ENCODE data around the gene WDR6.

Gene WDR6

DNA sequence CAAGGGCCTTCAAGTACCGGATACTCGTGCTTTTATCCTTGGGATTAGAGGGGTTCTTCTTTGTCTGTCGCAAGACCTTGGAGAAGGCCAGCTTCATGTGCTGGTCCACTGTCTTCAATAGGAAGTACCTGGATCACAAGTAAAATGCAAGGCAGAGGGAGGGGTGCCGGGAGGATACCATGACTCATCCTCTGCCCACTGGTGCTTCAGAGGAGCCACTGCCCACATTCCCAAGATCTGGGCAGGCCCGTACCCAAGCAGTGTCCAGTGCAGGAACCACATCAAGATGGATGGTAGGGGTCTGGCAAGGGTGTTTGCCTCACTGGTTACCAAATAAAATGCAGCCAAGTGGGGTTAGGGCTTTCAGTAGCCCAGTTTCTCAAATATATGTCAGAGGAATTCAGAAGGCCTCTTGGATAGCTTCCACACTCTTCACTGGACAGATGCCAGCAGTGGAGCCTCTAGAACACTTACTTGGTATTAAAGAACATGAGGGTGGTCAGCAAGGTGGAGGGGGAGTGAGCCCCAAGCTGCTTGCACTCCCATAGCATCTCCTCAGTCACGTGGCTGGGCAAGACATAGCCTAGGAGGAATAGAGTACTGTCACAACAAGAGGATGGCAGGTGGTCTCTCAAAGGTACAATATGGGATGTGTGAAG lies 25.6 kb downstream of the WDR6 start:
- ChIA-PET CTCF (interaction anchor here (0.6 to 1.6 kb wide), 3 partner anchors 9 to 58 kb away, joined by 3 to 4 read pairs (median 4); no protein-coding TSS in a partner anchor), POLR2A (interaction anchor here (1.8 kb wide), 1 partner anchor 29 kb away, joined by 6 read pairs; no protein-coding TSS in a partner anchor)
- 100% methylated on average over 5 of the region's 6 CpGs for WGBS (ENCODE audit: insufficient coverage)
- H3K27me3 ChIP-seq (replicated peaks in 2 of 5; ENCODE audit: control insufficient read depth in 4 of 5, insufficient read depth in 5 of 5, low read length in 4 of 5): no peaks in the 10 kb centered on the region
- no peak overlapping the region for H3K4me3 ChIP-seq (ENCODE audit: control insufficient read depth in 1 of 7, extremely low read depth in 1 of 7, insufficient read depth in 4 of 7, low read depth in 2 of 7, low read length in 6 of 7)
- H3K36me3 ChIP-seq (ENCODE audit: control insufficient read depth in 4 of 4, insufficient read depth in 4 of 4, low read length in 3 of 4): peaks cover 23 to 61% (median 45%) of the 10 kb centered on the region in 4 experiments
- peaks cover 8 to 18% (median 17%) of the 10 kb centered on the region in 4 experiments for H3K4me1 ChIP-seq (ENCODE audit: control extremely low read depth in 1 of 4, control insufficient read depth in 4 of 4, insufficient read depth in 4 of 4, low read length in 3 of 4)
- H3K27ac ChIP-seq (ENCODE audit: insufficient read depth in 1 of 2, low read depth in 1 of 2, low read length in 2 of 2, poor library complexity in 1 of 2, severe bottlenecking in 2 of 2): peak overlapping the region in 1 of 2 experiments; percentile 17
- H3K9me3 ChIP-seq (ENCODE audit: control extremely low read depth in 1 of 5, control insufficient read depth in 4 of 5, insufficient read depth in 2 of 5, low read depth in 1 of 5, low read length in 4 of 5): no peaks in the 10 kb centered on the region
- no peak for DNase-seq

DNA sequence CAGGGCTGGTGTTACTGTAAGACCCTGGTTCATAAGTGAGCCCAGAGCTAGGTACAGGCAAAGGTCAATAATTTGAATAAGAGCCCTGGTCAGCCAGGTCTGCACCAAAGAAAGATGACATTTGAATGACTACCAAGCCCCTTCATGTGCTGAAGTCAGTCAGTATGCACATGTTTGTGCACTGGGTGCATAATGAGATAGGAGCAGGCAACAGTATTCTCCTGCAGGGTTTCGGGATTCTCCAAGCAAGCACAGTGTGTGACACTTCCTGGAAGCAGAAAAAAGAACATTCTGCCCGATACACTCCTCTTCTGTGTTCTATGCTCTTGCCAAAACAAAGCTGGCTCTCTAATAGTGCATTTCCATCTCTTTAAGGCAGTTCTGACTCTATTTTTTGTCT lies 27.5 kb downstream of the WDR6 start:
- CTCF ChIA-PET: interaction anchor here (0.6 to 1.7 kb wide), 3 partner anchors 11 to 144 kb away, joined by 3 to 6 read pairs (median 4); partner anchors contain the start of gene NDUFAF3
- no peaks in the 10 kb centered on the region for H3K9me3 ChIP-seq (ENCODE audit: control extremely low read depth in 1 of 5, control insufficient read depth in 4 of 5, insufficient read depth in 2 of 5, low read depth in 1 of 5, low read length in 4 of 5)
- H3K4me1 ChIP-seq (ENCODE audit: control extremely low read depth in 1 of 4, control insufficient read depth in 4 of 4, insufficient read depth in 4 of 4, low read length in 3 of 4): peaks cover 0 to under 1% (median under 1%) of the 10 kb centered on the region in 4 experiments
- DNase-seq: no peak
- POLR2A ChIA-PET: no interaction called here
- no peaks in the 10 kb centered on the region for H3K27me3 ChIP-seq (replicated peaks in 2 of 5; ENCODE audit: control insufficient read depth in 4 of 5, insufficient read depth in 5 of 5, low read length in 4 of 5)
- WGBS (ENCODE audit: insufficient coverage): 100% methylated on average over 2 of the region's 2 CpGs
- H3K27ac ChIP-seq (ENCODE audit: insufficient read depth in 1 of 2, low read depth in 1 of 2, low read length in 2 of 2, poor library complexity in 1 of 2, severe bottlenecking in 2 of 2): no peak overlapping the region
- H3K4me3 ChIP-seq (ENCODE audit: control insufficient read depth in 1 of 7, extremely low read depth in 1 of 7, insufficient read depth in 4 of 7, low read depth in 2 of 7, low read length in 6 of 7): no peak overlapping the region
- H3K36me3 ChIP-seq (ENCODE audit: control insufficient read depth in 4 of 4, insufficient read depth in 4 of 4, low read length in 3 of 4): peaks cover 23 to 56% (median 47%) of the 10 kb centered on the region in 4 experiments

DNA sequence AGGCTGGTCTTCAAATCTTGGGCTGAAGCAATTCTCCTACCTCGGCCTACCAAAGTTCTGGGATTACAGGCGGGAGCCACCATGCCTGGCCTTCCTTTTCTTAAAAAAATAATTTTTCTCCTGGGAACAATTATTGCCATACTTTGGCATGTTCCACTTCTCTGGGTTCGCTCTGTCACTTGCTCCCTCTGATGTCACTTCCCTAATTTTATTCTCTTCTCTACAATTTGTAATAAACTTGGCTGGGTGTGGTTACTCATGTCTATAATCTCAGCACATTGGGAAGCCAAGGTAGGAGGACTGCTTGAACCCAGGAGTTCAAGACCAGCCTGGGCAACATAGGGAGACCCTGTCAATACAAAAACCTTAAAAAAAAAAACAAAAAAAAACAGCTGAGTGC lies 28.1 kb downstream of the WDR6 start:
- DNase-seq: no peak
- no peak overlapping the region for H3K4me3 ChIP-seq (ENCODE audit: control insufficient read depth in 1 of 7, extremely low read depth in 1 of 7, insufficient read depth in 4 of 7, low read depth in 2 of 7, low read length in 6 of 7)
- ChIA-PET CTCF (interaction anchor here (1.7 kb wide), 1 partner anchor 14 kb away, joined by 6 read pairs; the partner anchor contains the start of gene NDUFAF3), POLR2A (no interaction called here)
- WGBS (ENCODE audit: insufficient coverage): 100% methylated on average over 2 of the region's 3 CpGs
- H3K36me3 ChIP-seq (ENCODE audit: control insufficient read depth in 4 of 4, insufficient read depth in 4 of 4, low read length in 3 of 4): peaks cover 23 to 58% (median 44%) of the 10 kb centered on the region in 4 experiments
- no peak overlapping the region for H3K27ac ChIP-seq (ENCODE audit: insufficient read depth in 1 of 2, low read depth in 1 of 2, low read length in 2 of 2, poor library complexity in 1 of 2, severe bottlenecking in 2 of 2)
- H3K27me3 ChIP-seq (replicated peaks in 2 of 5; ENCODE audit: control insufficient read depth in 4 of 5, insufficient read depth in 5 of 5, low read length in 4 of 5): no peaks in the 10 kb centered on the region
- H3K9me3 ChIP-seq (ENCODE audit: control extremely low read depth in 1 of 5, control insufficient read depth in 4 of 5, insufficient read depth in 2 of 5, low read depth in 1 of 5, low read length in 4 of 5): no peaks in the 10 kb centered on the region
- no peaks in the 10 kb centered on the region for H3K4me1 ChIP-seq (ENCODE audit: control extremely low read depth in 1 of 4, control insufficient read depth in 4 of 4, insufficient read depth in 4 of 4, low read length in 3 of 4)

DNA sequence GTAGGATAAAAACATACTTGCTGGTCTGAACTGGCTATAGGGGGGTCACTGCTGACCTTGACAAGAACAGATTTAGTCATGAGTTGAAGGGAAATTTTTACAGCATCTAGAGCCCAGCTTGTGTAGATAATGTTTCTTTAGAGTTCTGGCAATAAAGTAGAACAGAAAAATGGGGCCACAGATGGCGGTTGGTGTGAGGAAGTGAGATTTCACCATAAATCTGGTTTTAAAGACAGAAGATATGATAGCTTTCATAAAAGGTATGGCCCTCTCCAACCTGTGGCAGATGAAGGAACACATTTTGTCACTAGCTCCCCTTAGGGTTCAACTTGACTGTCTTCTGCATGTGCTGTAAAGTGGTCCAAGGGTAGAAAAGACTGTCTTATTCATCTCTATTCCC lies 46.4 kb downstream of the WDR6 start:
- H3K4me1 ChIP-seq (ENCODE audit: control extremely low read depth in 1 of 4, control insufficient read depth in 4 of 4, insufficient read depth in 4 of 4, low read length in 3 of 4): no peaks in the 10 kb centered on the region
- no peak overlapping the region for H3K4me3 ChIP-seq (ENCODE audit: control insufficient read depth in 1 of 7, extremely low read depth in 1 of 7, insufficient read depth in 4 of 7, low read depth in 2 of 7, low read length in 6 of 7)
- H3K27ac ChIP-seq (ENCODE audit: insufficient read depth in 1 of 2, low read depth in 1 of 2, low read length in 2 of 2, poor library complexity in 1 of 2, severe bottlenecking in 2 of 2): no peak overlapping the region
- ChIA-PET POLR2A (interaction anchor here (0.5 to 1.6 kb wide), 2 partner anchors 9 to 19 kb away, joined by 3 to 4 read pairs; no protein-coding TSS in a partner anchor), CTCF (interaction anchor here (1.1 kb wide), 1 partner anchor 28 kb away, joined by 3 read pairs; no protein-coding TSS in a partner anchor)
- H3K36me3 ChIP-seq (ENCODE audit: control insufficient read depth in 4 of 4, insufficient read depth in 4 of 4, low read length in 3 of 4): peaks cover 27 to 67% (median 49%) of the 10 kb centered on the region in 4 experiments
- DNase-seq: no peak
- H3K27me3 ChIP-seq (replicated peaks in 2 of 5; ENCODE audit: control insufficient read depth in 4 of 5, insufficient read depth in 5 of 5, low read length in 4 of 5): no peaks in the 10 kb centered on the region
- WGBS (ENCODE audit: insufficient coverage): 100% methylated on average over 1 of the region's 1 CpG
- H3K9me3 ChIP-seq (ENCODE audit: control extremely low read depth in 1 of 5, control insufficient read depth in 4 of 5, insufficient read depth in 2 of 5, low read depth in 1 of 5, low read length in 4 of 5): no peaks in the 10 kb centered on the region

DNA sequence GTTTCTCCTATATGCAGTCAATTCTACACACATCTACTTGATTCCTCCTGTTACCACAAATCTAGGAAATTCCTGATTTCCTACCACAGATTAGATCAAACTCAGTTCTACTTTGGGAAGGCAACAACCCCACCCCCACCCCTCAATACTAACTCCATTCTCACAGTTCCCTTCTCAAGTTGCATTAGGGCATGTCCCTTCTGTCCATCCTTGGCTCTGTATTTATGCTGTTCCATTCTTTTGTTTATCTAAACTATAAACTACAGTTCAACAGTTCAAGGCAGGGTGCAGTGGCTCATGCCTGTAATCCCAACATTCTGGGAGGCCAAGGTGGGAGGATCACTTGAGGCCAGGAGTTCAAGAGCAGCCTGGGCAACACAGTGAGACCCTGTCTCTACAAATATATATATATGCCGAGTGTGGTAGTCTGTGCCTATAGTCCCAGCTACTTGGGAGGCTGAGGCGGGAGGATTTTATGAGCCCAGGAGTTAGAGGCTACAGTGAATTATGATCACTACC lies 47.2 kb downstream of the WDR6 start:
- no peak overlapping the region for H3K27ac ChIP-seq (ENCODE audit: insufficient read depth in 1 of 2, low read depth in 1 of 2, low read length in 2 of 2, poor library complexity in 1 of 2, severe bottlenecking in 2 of 2)
- no peaks in the 10 kb centered on the region for H3K9me3 ChIP-seq (ENCODE audit: control extremely low read depth in 1 of 5, control insufficient read depth in 4 of 5, insufficient read depth in 2 of 5, low read depth in 1 of 5, low read length in 4 of 5)
- WGBS (ENCODE audit: insufficient coverage): no CpG with 5 or more reads among the region's 2 CpGs
- CTCF ChIA-PET: interaction anchor here (0.6 to 2.7 kb wide), 3 partner anchors 11 to 295 kb away, joined by 3 to 11 read pairs (median 3); no protein-coding TSS in a partner anchor
- POLR2A ChIA-PET: interaction anchor here (1.6 kb wide), 1 partner anchor 19 kb away, joined by 3 read pairs; no protein-coding TSS in a partner anchor
- no peaks in the 10 kb centered on the region for H3K27me3 ChIP-seq (replicated peaks in 2 of 5; ENCODE audit: control insufficient read depth in 4 of 5, insufficient read depth in 5 of 5, low read length in 4 of 5)
- no peaks in the 10 kb centered on the region for H3K4me1 ChIP-seq (ENCODE audit: control extremely low read depth in 1 of 4, control insufficient read depth in 4 of 4, insufficient read depth in 4 of 4, low read length in 3 of 4)
- no peak overlapping the region for H3K4me3 ChIP-seq (ENCODE audit: control insufficient read depth in 1 of 7, extremely low read depth in 1 of 7, insufficient read depth in 4 of 7, low read depth in 2 of 7, low read length in 6 of 7)
- H3K36me3 ChIP-seq (ENCODE audit: control insufficient read depth in 4 of 4, insufficient read depth in 4 of 4, low read length in 3 of 4): peaks cover 27 to 67% (median 49%) of the 10 kb centered on the region in 4 experiments
- DNase-seq: no peak

DNA sequence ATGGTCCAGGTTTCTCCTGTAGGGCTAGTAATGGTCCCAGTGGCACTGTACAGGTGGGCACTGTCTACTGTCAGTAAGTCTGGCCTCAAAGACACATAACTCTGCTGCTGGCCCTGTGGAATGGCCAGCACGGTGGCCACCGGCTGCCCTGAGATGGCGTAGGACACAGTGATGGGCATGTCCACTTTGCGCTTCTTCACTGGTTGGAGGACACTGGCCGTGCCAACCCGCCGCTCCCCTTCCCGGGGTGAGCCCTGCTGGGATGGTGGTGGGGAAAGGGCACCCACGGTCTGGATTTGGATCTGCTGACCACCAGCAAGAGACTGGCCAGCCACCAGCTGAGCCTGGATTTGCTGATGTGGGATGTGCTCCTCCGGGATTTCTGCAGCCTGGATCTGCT lies 50.1 kb downstream of the WDR6 start:
- over 99% methylated on average over 10 of the region's 10 CpGs for WGBS (ENCODE audit: insufficient coverage)
- Histone ChIP-seq H3K27me3 (replicated peaks in 2 of 5; ENCODE audit: control insufficient read depth in 4 of 5, insufficient read depth in 5 of 5, low read length in 4 of 5) (no peaks in the 10 kb centered on the region), H3K4me3 (ENCODE audit: control insufficient read depth in 1 of 7, extremely low read depth in 1 of 7, insufficient read depth in 4 of 7, low read depth in 2 of 7, low read length in 6 of 7) (no peak overlapping the region), H3K4me1 (ENCODE audit: control extremely low read depth in 1 of 4, control insufficient read depth in 4 of 4, insufficient read depth in 4 of 4, low read length in 3 of 4) (no peaks in the 10 kb centered on the region), H3K36me3 (ENCODE audit: control insufficient read depth in 4 of 4, insufficient read depth in 4 of 4, low read length in 3 of 4) (peaks cover 23 to 64% (median 49%) of the 10 kb centered on the region in 4 experiments), H3K27ac (ENCODE audit: insufficient read depth in 1 of 2, low read depth in 1 of 2, low read length in 2 of 2, poor library complexity in 1 of 2, severe bottlenecking in 2 of 2) (no peak overlapping the region), H3K9me3 (ENCODE audit: control extremely low read depth in 1 of 5, control insufficient read depth in 4 of 5, insufficient read depth in 2 of 5, low read depth in 1 of 5, low read length in 4 of 5) (no peaks in the 10 kb centered on the region)
- ChIA-PET CTCF (no interaction called here), POLR2A (no interaction called here)
- no peak for DNase-seq

DNA sequence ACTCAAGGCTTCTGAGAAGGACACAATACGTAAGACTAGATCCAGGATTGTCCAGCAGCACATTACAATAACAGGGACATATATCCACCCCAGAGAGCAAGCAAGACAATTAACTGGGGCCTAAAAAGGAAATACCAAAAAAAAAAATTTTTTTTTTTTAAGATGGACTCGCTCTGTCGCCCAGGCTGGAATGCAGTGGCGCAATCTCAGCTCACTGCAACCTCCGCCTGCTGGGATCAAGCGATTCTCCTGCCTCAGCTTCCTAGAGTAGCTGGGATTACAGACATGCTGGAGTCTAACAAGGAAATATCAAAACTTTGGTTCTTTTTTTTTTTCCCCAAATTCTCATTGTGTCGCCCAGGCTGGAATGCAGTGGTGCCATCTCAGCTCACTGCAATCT lies 50.8 kb downstream of the WDR6 start:
- ChIA-PET POLR2A (no interaction called here), CTCF (no interaction called here)
- no peaks in the 10 kb centered on the region for H3K27me3 ChIP-seq (replicated peaks in 2 of 5; ENCODE audit: control insufficient read depth in 4 of 5, insufficient read depth in 5 of 5, low read length in 4 of 5)
- DNase-seq: no peak
- no peak overlapping the region for H3K27ac ChIP-seq (ENCODE audit: insufficient read depth in 1 of 2, low read depth in 1 of 2, low read length in 2 of 2, poor library complexity in 1 of 2, severe bottlenecking in 2 of 2)
- 100% methylated on average over 5 of the region's 7 CpGs for whole genome bisulfite sequencing (ENCODE audit: insufficient coverage)
- peaks cover 21 to 64% (median 48%) of the 10 kb centered on the region in 4 experiments for H3K36me3 ChIP-seq (ENCODE audit: control insufficient read depth in 4 of 4, insufficient read depth in 4 of 4, low read length in 3 of 4)
- H3K4me3 ChIP-seq (ENCODE audit: control insufficient read depth in 1 of 7, extremely low read depth in 1 of 7, insufficient read depth in 4 of 7, low read depth in 2 of 7, low read length in 6 of 7): no peak overlapping the region
- H3K4me1 ChIP-seq (ENCODE audit: control extremely low read depth in 1 of 4, control insufficient read depth in 4 of 4, insufficient read depth in 4 of 4, low read length in 3 of 4): no peaks in the 10 kb centered on the region
- H3K9me3 ChIP-seq (ENCODE audit: control extremely low read depth in 1 of 5, control insufficient read depth in 4 of 5, insufficient read depth in 2 of 5, low read depth in 1 of 5, low read length in 4 of 5): no peaks in the 10 kb centered on the region

Data from common myeloid progenitor, CD34-positive (primary cell).